ENCODE results near the gene CUX1.

- TF ChIP-seq CTCF (IDR thresholded peaks at IDR 0.05) (no peak), POLR2A (IDR thresholded peaks at IDR 0.05) (no peak)
These were observed 26.2 kb downstream of the CUX1 start for GRCh38 chr7:101843293-101844271.

Measured in ovary (tissue), 3 donors.